HCT116 (cell line): ENCODE results near the gene KRTAP2-2.

Source experiments
- CEBPB ChIP-seq: IDR thresholded peaks from 2 replicates; pipeline ENCODE4 v1.6.1; 2012; ENCODE audit warnings: low read depth
- ELF1 ChIP-seq: IDR thresholded peaks from 2 replicates; pipeline ENCODE4 v1.6.1; 2012; ENCODE audit warnings: low read depth, borderline replicate concordance
- POLR2A ChIP-seq: IDR thresholded peaks from 2 replicates; pipeline ENCODE4 v1.7.0; 2011; ENCODE audit warnings: borderline replicate concordance; ENCODE audit not compliant: insufficient read depth, insufficient read length; ENCODE audit errors: extremely low read depth
- POLR2AphosphoS5 ChIP-seq: IDR thresholded peaks from 2 replicates; pipeline ENCODE4 v1.6.1; 2011; ENCODE audit warnings: mild to moderate bottlenecking, low read depth, low read length, moderate library complexity
- RAD21 ChIP-seq: IDR thresholded peaks from 2 replicates; pipeline ENCODE4 v1.6.1; 2012; ENCODE audit warnings: low read depth, mild to moderate bottlenecking
- SIN3A ChIP-seq: IDR thresholded peaks from 2 replicates; pipeline ENCODE4 v1.6.1; 2012; ENCODE audit warnings: low read depth
- SRF ChIP-seq: IDR thresholded peaks from 2 replicates; pipeline ENCODE4 v1.6.1; 2012; ENCODE audit warnings: low read depth
- ZFX ChIP-seq: fragments of 450-650 bp; IDR thresholded peaks from 2 replicates; pipeline ENCODE4 v1.6.1; 2017
- TF ChIP-seq, protein P1 (sequence below), 3 experiments: fragments of 200-600 bp in 1 of 3; sonication (generic) in 1 of 3; IDR thresholded peaks in 2 of 3; conservative IDR thresholded peaks in 1 of 3; 2 replicates each; pipeline ENCODE4 v1.5.1; 2012 to 2017; ENCODE audit warnings: low read depth in 2 of 3, low read length in 2 of 3, antibody characterized with exemption in 1 of 3, borderline replicate concordance in 1 of 3, control low read depth in 1 of 3, mild to moderate bottlenecking in 1 of 3, mixed read lengths in 1 of 3, mixed run types in 1 of 3, moderate library complexity in 1 of 3; ENCODE audit not compliant: insufficient read depth in 1 of 3
- TF ChIP-seq, protein P2 (sequence below): IDR thresholded peaks from 2 replicates; pipeline ENCODE4 v1.6.1; 2012; ENCODE audit warnings: low read depth

GRCh38 chr17:41009301-41009760, 45.7 kb downstream of the KRTAP2-2 start:
- TF ChIP-seq, protein P1, sequence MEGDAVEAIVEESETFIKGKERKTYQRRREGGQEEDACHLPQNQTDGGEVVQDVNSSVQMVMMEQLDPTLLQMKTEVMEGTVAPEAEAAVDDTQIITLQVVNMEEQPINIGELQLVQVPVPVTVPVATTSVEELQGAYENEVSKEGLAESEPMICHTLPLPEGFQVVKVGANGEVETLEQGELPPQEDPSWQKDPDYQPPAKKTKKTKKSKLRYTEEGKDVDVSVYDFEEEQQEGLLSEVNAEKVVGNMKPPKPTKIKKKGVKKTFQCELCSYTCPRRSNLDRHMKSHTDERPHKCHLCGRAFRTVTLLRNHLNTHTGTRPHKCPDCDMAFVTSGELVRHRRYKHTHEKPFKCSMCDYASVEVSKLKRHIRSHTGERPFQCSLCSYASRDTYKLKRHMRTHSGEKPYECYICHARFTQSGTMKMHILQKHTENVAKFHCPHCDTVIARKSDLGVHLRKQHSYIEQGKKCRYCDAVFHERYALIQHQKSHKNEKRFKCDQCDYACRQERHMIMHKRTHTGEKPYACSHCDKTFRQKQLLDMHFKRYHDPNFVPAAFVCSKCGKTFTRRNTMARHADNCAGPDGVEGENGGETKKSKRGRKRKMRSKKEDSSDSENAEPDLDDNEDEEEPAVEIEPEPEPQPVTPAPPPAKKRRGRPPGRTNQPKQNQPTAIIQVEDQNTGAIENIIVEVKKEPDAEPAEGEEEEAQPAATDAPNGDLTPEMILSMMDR (IDR thresholded peaks at IDR 0.05 in 2 of 3, conservative IDR thresholded peaks at IDR 0.05 in 1 of 3; ENCODE audit: borderline replicate concordance in 1 of 3, insufficient read depth in 1 of 3, low read depth in 2 of 3, low read length in 2 of 3), result no peak
- TF ChIP-seq POLR2A (no peak), ELF1 (no peak), RAD21 (no peak), ZFX (no peak), SRF (no peak), SIN3A (no peak), CEBPB (no peak), POLR2AphosphoS5 (no peak)
- TF ChIP-seq, protein P2, sequence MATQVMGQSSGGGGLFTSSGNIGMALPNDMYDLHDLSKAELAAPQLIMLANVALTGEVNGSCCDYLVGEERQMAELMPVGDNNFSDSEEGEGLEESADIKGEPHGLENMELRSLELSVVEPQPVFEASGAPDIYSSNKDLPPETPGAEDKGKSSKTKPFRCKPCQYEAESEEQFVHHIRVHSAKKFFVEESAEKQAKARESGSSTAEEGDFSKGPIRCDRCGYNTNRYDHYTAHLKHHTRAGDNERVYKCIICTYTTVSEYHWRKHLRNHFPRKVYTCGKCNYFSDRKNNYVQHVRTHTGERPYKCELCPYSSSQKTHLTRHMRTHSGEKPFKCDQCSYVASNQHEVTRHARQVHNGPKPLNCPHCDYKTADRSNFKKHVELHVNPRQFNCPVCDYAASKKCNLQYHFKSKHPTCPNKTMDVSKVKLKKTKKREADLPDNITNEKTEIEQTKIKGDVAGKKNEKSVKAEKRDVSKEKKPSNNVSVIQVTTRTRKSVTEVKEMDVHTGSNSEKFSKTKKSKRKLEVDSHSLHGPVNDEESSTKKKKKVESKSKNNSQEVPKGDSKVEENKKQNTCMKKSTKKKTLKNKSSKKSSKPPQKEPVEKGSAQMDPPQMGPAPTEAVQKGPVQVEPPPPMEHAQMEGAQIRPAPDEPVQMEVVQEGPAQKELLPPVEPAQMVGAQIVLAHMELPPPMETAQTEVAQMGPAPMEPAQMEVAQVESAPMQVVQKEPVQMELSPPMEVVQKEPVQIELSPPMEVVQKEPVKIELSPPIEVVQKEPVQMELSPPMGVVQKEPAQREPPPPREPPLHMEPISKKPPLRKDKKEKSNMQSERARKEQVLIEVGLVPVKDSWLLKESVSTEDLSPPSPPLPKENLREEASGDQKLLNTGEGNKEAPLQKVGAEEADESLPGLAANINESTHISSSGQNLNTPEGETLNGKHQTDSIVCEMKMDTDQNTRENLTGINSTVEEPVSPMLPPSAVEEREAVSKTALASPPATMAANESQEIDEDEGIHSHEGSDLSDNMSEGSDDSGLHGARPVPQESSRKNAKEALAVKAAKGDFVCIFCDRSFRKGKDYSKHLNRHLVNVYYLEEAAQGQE, result no peak
